ENCODE results near the gene TNRC6B. TPM values are rescaled to one million over a fixed set of nuclear protein-coding genes. Genes with fewer than 3 reads are reported as not detected.

Gene TNRC6B
- total RNA-seq, 4 donors from 2014 or later = 41.8 to 50.9 (median 47.8) TPM

GRCh38 chr22:40366068-40366467 is 188.3 kb downstream of the TNRC6B start:
- H3K4me1 ChIP-seq = peaks cover 0 to 2% (median under 1%) of the 10 kb centered on the region in 4 donors
- no peak overlapping the region for H3K27ac ChIP-seq
- H3K9me3 ChIP-seq = no peaks in the 10 kb centered on the region
- no peak for DNase-seq (ENCODE audit: low spot score in 2 of 2)
- H3K27me3 ChIP-seq = no peaks in the 10 kb centered on the region
- WGBS, 2 donors = 91 to 95% methylated on average over 2 of the region's 2 CpGs
- no peak overlapping the region for H3K4me3 ChIP-seq
- TF ChIP-seq CTCF (IDR thresholded peaks at IDR 0.05) = no peak
- no peak for TF ChIP-seq POLR2A (IDR thresholded peaks at IDR 0.05)
- TF ChIP-seq EP300 (IDR thresholded peaks at IDR 0.05) = no peak
- H3K36me3 ChIP-seq = peaks cover 3 to 77% (median 44%) of the 10 kb centered on the region in 3 donors

- H3K9me3 ChIP-seq = no peaks in the 10 kb centered on the region
- WGBS, 2 donors = 73 to 75% methylated on average over 6 of the region's 6 CpGs
- no peak for TF ChIP-seq CTCF (IDR thresholded peaks at IDR 0.05)
- TF ChIP-seq EP300 (IDR thresholded peaks at IDR 0.05) = no peak
- no peak for TF ChIP-seq POLR2A (IDR thresholded peaks at IDR 0.05)
- H3K27ac ChIP-seq = no peak overlapping the region
- no peak for DNase-seq (ENCODE audit: low spot score in 2 of 2)
- no peaks in the 10 kb centered on the region for H3K27me3 ChIP-seq
- no peak overlapping the region for H3K4me3 ChIP-seq
- peaks cover 0 to 64% (median 32%) of the 10 kb centered on the region in 3 donors for H3K36me3 ChIP-seq
- H3K4me1 ChIP-seq = peaks cover 0 to 13% (median 1%) of the 10 kb centered on the region in 4 donors
These were observed 189.6 kb downstream of the TNRC6B start for GRCh38 chr22:40367342-40367741.

GRCh38 chr22:40368016-40368415 is 190.3 kb downstream of the TNRC6B start:
- Histone ChIP-seq H3K27ac (no peak overlapping the region), H3K36me3 (peaks cover 0 to 58% (median 25%) of the 10 kb centered on the region in 3 donors), H3K4me1 (peaks cover 0 to 19% (median 2%) of the 10 kb centered on the region in 4 donors), H3K9me3 (no peaks in the 10 kb centered on the region), H3K4me3 (no peak overlapping the region), H3K27me3 (no peaks in the 10 kb centered on the region)
- TF ChIP-seq POLR2A (IDR thresholded peaks at IDR 0.05) (no peak), EP300 (IDR thresholded peaks at IDR 0.05) (no peak), CTCF (IDR thresholded peaks at IDR 0.05) (no peak)
- 71 to 73% methylated on average over 6 of the region's 6 CpGs for WGBS, 2 donors
- no peak for DNase-seq (ENCODE audit: low spot score in 2 of 2)

GRCh38 chr22:40368836-40369235 is 191.1 kb downstream of the TNRC6B start:
- no peak overlapping the region for H3K27ac ChIP-seq
- no peak overlapping the region for H3K4me3 ChIP-seq
- H3K4me1 ChIP-seq = peaks cover 0 to 22% (median 5%) of the 10 kb centered on the region in 4 donors
- DNase-seq (ENCODE audit: low spot score in 2 of 2) = no peak
- no peaks in the 10 kb centered on the region for H3K27me3 ChIP-seq
- 85 to 89% methylated on average over 3 of the region's 3 CpGs for WGBS, 2 donors
- peaks cover 0 to 50% (median 21%) of the 10 kb centered on the region in 3 donors for H3K36me3 ChIP-seq
- TF ChIP-seq CTCF (IDR thresholded peaks at IDR 0.05) (no peak), POLR2A (IDR thresholded peaks at IDR 0.05) (no peak)
- H3K9me3 ChIP-seq = no peaks in the 10 kb centered on the region

GRCh38 chr22:40374567-40374966 is 196.8 kb downstream of the TNRC6B start:
- TF ChIP-seq CTCF (IDR thresholded peaks at IDR 0.05) (no peak), POLR2A (IDR thresholded peaks at IDR 0.05) (no peak), EP300 (IDR thresholded peaks at IDR 0.05) (no peak)
- Histone ChIP-seq H3K9me3 (no peaks in the 10 kb centered on the region), H3K4me1 (peaks cover 0 to 22% (median 6%) of the 10 kb centered on the region in 4 donors), H3K27me3 (no peaks in the 10 kb centered on the region), H3K4me3 (no peak overlapping the region), H3K36me3 (no peaks in the 10 kb centered on the region), H3K27ac (no peak overlapping the region)
- no peak for DNase-seq (ENCODE audit: low spot score in 2 of 2)
- 90 to 94% methylated on average over 8 of the region's 8 CpGs for WGBS, 2 donors

All from tibial nerve (tissue), 4 donors.